ENCODE results near the gene KIF26A. TPM values are rescaled to one million over a fixed set of nuclear protein-coding genes. Genes with fewer than 3 reads are reported as not detected.

KIF26A gene
- total and polyA plus RNA-seq, 2 donors (not counting 1 experiment from before 2014, with no cell fraction given), result 0.15 TPM; not detected in 1

DNA sequence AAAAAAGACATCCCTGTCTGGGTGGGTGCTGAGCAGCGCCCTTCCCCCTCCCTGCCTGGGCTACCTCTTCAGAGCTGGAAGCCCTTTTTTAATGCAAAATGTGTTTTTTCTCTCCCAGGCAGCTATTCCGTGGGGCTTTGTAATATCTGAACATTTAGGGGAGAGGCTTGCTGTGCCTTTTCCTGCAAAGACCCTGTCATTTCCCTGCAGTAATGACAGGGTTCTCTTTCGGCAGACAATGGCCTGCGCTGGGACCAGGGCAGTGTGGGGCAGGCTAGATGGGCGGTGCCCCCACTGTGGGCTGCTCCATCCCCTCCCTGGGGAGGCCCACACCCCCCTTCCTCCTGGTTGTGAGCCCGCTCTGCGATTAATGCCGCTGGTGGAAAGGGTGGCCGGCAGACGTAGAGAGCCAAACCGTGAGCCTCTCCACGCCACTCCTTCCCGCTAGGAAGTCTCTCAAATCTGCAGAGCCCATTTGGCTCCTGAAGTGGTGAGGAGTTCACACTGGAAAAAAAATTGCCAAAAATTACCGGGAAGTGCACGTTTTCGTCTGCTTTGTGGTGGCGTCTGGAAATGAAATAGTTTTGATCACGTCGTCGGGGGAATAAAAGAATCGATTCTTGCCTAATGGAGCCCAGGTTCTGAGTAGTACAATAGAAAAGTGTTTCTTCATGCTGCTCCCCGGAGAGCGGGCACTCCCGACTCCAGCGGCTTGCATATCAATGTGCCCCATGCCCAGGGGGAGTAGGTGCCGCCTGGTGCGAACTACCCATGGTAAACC, 31.5 kb downstream of the KIF26A start:
- Histone ChIP-seq H3K79me2 (ENCODE audit: control insufficient read depth, insufficient read depth, low read length) (no peaks in the 10 kb centered on the region), H3K4me3 (ENCODE audit: control extremely low read depth in 1 of 5, extremely low read depth in 1 of 5, insufficient read depth in 1 of 5, low read depth in 2 of 5, low read length in 4 of 5) (no peak overlapping the region), H4K20me1 (ENCODE audit: control insufficient read depth, insufficient read depth, low read length, poor library complexity, severe bottlenecking) (no peaks in the 10 kb centered on the region), H2AFZ (ENCODE audit: insufficient read depth, low read depth, low read length, poor library complexity, severe bottlenecking) (no peak overlapping the region), H3K4me1 (ENCODE audit: control insufficient read depth in 2 of 2, insufficient read depth in 2 of 2, low read length in 2 of 2) (peaks cover 0 to 9% of the 10 kb centered on the region in 2 donors), H3K4me2 (replicated peaks; ENCODE audit: low read depth, low read length, poor library complexity, severe bottlenecking) (no peak overlapping the region), H3K9ac (ENCODE audit: low read length) (no peak overlapping the region), H3K27ac (ENCODE audit: low read length in 2 of 2) (no peak overlapping the region), H3K9me3 (ENCODE audit: control extremely low read depth in 1 of 3, control insufficient read depth in 2 of 3, insufficient read depth in 1 of 3, low read length in 2 of 3) (no peaks in the 10 kb centered on the region), H3K27me3 (replicated peaks in 1 of 4; ENCODE audit: control extremely low read depth in 1 of 4, control insufficient read depth in 3 of 4, insufficient read depth in 4 of 4, low read length in 3 of 4) (no peaks in the 10 kb centered on the region), H3K36me3 (replicated peaks in 1 of 2; ENCODE audit: control extremely low read depth in 1 of 2, control insufficient read depth in 1 of 2, extremely low read depth in 1 of 2, insufficient read depth in 2 of 2, low read length in 1 of 2) (no peaks in the 10 kb centered on the region)
- ATAC-seq (ENCODE audit: low read depth) (no peak), DNase-seq (no peak)
- 83% methylated on average over 20 of the region's 27 CpGs for WGBS (ENCODE audit: insufficient coverage)
- Mint-ChIP-seq H3K4me1 (no peaks in the 10 kb centered on the region), H3K9me3 (ENCODE audit: insufficient read depth) (no peaks in the 10 kb centered on the region), H3K27ac (no peak overlapping the region), H3K4me3 (no peak overlapping the region), H3K27me3 (no peaks in the 10 kb centered on the region)
- intact Hi-C loops (cut with micrococcal nuclease), result no loop called here
- ChIA-PET POLR2A (no interaction called here), CTCF (no interaction called here)
- TF ChIP-seq, protein P1, sequence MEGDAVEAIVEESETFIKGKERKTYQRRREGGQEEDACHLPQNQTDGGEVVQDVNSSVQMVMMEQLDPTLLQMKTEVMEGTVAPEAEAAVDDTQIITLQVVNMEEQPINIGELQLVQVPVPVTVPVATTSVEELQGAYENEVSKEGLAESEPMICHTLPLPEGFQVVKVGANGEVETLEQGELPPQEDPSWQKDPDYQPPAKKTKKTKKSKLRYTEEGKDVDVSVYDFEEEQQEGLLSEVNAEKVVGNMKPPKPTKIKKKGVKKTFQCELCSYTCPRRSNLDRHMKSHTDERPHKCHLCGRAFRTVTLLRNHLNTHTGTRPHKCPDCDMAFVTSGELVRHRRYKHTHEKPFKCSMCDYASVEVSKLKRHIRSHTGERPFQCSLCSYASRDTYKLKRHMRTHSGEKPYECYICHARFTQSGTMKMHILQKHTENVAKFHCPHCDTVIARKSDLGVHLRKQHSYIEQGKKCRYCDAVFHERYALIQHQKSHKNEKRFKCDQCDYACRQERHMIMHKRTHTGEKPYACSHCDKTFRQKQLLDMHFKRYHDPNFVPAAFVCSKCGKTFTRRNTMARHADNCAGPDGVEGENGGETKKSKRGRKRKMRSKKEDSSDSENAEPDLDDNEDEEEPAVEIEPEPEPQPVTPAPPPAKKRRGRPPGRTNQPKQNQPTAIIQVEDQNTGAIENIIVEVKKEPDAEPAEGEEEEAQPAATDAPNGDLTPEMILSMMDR (IDR thresholded peaks at IDR 0.05), result no peak
- no peak for TF ChIP-seq EZH2 (IDR thresholded peaks at IDR 0.05; ENCODE audit: borderline replicate concordance, insufficient read depth, low read depth, low read length, poor library complexity, severe bottlenecking)

DNA sequence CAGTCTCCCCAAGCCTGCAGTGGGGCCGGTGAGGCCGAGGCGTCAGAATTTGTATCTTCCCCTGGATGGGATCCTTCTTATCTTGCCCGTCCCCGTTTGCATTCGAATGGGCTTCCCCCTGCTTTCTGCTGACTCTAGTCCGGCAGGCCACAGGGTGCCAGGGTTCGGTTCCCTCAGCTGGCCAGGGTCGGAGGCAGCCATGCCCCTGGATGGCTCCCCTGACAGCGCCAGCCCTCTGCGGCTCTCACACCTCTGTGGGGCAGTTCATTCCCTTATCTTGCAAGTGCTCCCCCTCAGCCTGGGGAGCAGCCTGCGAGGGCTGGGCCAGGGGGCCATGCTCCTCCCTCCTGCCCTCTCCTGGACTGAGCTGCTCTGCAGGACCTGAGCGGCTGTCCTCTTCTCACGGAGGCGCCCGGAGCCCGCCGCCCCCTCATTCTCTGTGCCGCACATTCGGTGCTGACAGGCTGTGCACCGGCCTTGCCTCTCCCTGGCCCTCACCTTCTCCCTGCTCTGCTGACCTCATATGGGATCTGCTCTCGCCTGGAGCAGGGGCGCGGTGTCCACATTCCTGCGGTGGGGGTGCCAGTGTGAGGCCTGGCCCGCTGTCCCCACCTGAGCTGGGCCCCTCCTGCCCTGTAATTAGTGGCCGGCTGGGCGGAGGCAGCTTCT, 32.8 kb downstream of the KIF26A start:
- Histone ChIP-seq H3K4me1 (ENCODE audit: control insufficient read depth in 2 of 2, insufficient read depth in 2 of 2, low read length in 2 of 2) (peaks cover 0 to 9% of the 10 kb centered on the region in 2 donors), H2AFZ (ENCODE audit: insufficient read depth, low read depth, low read length, poor library complexity, severe bottlenecking) (no peak overlapping the region), H3K9ac (ENCODE audit: low read length) (no peak overlapping the region), H3K9me3 (ENCODE audit: control extremely low read depth in 1 of 3, control insufficient read depth in 2 of 3, insufficient read depth in 1 of 3, low read length in 2 of 3) (no peaks in the 10 kb centered on the region), H3K36me3 (replicated peaks in 1 of 2; ENCODE audit: control extremely low read depth in 1 of 2, control insufficient read depth in 1 of 2, extremely low read depth in 1 of 2, insufficient read depth in 2 of 2, low read length in 1 of 2) (no peaks in the 10 kb centered on the region), H3K79me2 (ENCODE audit: control insufficient read depth, insufficient read depth, low read length) (no peaks in the 10 kb centered on the region), H3K27me3 (replicated peaks in 1 of 4; ENCODE audit: control extremely low read depth in 1 of 4, control insufficient read depth in 3 of 4, insufficient read depth in 4 of 4, low read length in 3 of 4) (no peaks in the 10 kb centered on the region), H3K4me2 (replicated peaks; ENCODE audit: low read depth, low read length, poor library complexity, severe bottlenecking) (no peak overlapping the region), H3K4me3 (ENCODE audit: control extremely low read depth in 1 of 5, extremely low read depth in 1 of 5, insufficient read depth in 1 of 5, low read depth in 2 of 5, low read length in 4 of 5) (no peak overlapping the region), H3K27ac (ENCODE audit: low read length in 2 of 2) (no peak overlapping the region), H4K20me1 (ENCODE audit: control insufficient read depth, insufficient read depth, low read length, poor library complexity, severe bottlenecking) (no peaks in the 10 kb centered on the region)
- Mint-ChIP-seq H3K27ac (no peak overlapping the region), H3K27me3 (no peaks in the 10 kb centered on the region), H3K4me1 (no peaks in the 10 kb centered on the region), H3K9me3 (ENCODE audit: insufficient read depth) (no peaks in the 10 kb centered on the region), H3K4me3 (no peak overlapping the region)
- POLR2A ChIA-PET, result no interaction called here
- intact Hi-C loops (cut with micrococcal nuclease), result no loop called here
- ATAC-seq (ENCODE audit: low read depth) (no peak), DNase-seq (no peak)
- CTCF ChIA-PET, result no interaction called here
- WGBS (ENCODE audit: insufficient coverage), result 85% methylated on average over 28 of the region's 28 CpGs
- TF ChIP-seq EZH2 (IDR thresholded peaks at IDR 0.05; ENCODE audit: borderline replicate concordance, insufficient read depth, low read depth, low read length, poor library complexity, severe bottlenecking), result no peak
- TF ChIP-seq, protein P1 (IDR thresholded peaks at IDR 0.05), result no peak
